ENCODE measurements around the gene CDX1.

Gene CDX1

DNA sequence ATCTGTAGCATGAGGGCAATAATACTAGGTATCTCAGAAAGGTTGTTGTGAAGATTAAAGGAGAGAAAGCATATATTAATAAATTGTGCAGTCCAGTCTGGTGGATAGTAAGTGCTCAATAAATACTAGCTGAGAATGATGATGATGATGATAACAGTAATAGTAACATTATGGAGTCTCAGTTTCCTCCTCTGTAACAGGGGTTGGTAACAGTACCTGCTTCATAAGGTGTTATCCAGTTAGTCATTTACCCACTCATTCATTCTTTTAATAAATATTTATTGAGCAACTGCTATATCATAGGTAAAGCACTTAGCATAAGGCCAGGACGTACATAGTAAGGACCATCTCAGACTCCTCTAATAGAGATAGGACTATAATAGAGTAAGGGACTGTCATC is 30.9 kb downstream of the CDX1 start:
- no peak overlapping the region for H2BK120ac ChIP-seq (ENCODE audit: low read depth, low read length)
- H3K27ac ChIP-seq (ENCODE audit: low read depth, low read length), result no peak overlapping the region
- DNase-seq, result no peak
- H3K36me3 ChIP-seq (ENCODE audit: control insufficient read depth, insufficient read depth, low read length), result no peaks in the 10 kb centered on the region
- H3K56ac ChIP-seq (ENCODE audit: low read length), result no peak overlapping the region
- H3K4me3 ChIP-seq (ENCODE audit: low read length), result no peak overlapping the region
- H3K9ac ChIP-seq (ENCODE audit: low read length), result no peak overlapping the region
- no peaks in the 10 kb centered on the region for H3K79me2 ChIP-seq (ENCODE audit: control insufficient read depth, insufficient read depth, low read length)
- no peaks in the 10 kb centered on the region for H3K27me3 ChIP-seq (ENCODE audit: insufficient read depth, low read length, poor library complexity)
- no peak overlapping the region for H2BK15ac ChIP-seq (replicated peaks; ENCODE audit: low read depth)
- no peak overlapping the region for H4K8ac ChIP-seq (ENCODE audit: low read depth, low read length)
- no peak overlapping the region for H3K4me2 ChIP-seq (ENCODE audit: low read length)
- no peaks in the 10 kb centered on the region for H3K4me1 ChIP-seq (ENCODE audit: control insufficient read depth, low read depth, low read length)
- H3K4ac ChIP-seq (ENCODE audit: low read depth, low read length), result no peak overlapping the region
- H3K18ac ChIP-seq (ENCODE audit: low read length), result no peak overlapping the region
- H2BK5ac ChIP-seq (ENCODE audit: low read length), result no peak overlapping the region
- no peak overlapping the region for H4K5ac ChIP-seq (ENCODE audit: low read length)
- no peaks in the 10 kb centered on the region for H3K79me1 ChIP-seq (ENCODE audit: low read length)
- no peak overlapping the region for H2AK5ac ChIP-seq (ENCODE audit: low read length)
- no CpG with 5 or more reads among the region's 1 CpG for WGBS (ENCODE audit: extremely low coverage, insufficient coverage, low lambda C conversion rate)
- no peak overlapping the region for H3K23ac ChIP-seq (ENCODE audit: low read length)

- no peak overlapping the region for H2BK5ac ChIP-seq (ENCODE audit: low read length)
- DNase-seq, result no peak
- H3K56ac ChIP-seq (ENCODE audit: low read length), result no peak overlapping the region
- H3K27me3 ChIP-seq (ENCODE audit: insufficient read depth, low read length, poor library complexity), result no peaks in the 10 kb centered on the region
- H3K4ac ChIP-seq (ENCODE audit: low read depth, low read length), result no peak overlapping the region
- no peak overlapping the region for H3K9ac ChIP-seq (ENCODE audit: low read length)
- no CpG with 5 or more reads among the region's 10 CpGs for WGBS (ENCODE audit: extremely low coverage, insufficient coverage, low lambda C conversion rate)
- H3K79me1 ChIP-seq (ENCODE audit: low read length), result no peaks in the 10 kb centered on the region
- no peak overlapping the region for H2BK15ac ChIP-seq (replicated peaks; ENCODE audit: low read depth)
- no peak overlapping the region for H4K8ac ChIP-seq (ENCODE audit: low read depth, low read length)
- H2AK5ac ChIP-seq (ENCODE audit: low read length), result no peak overlapping the region
- no peak overlapping the region for H2BK120ac ChIP-seq (ENCODE audit: low read depth, low read length)
- H3K18ac ChIP-seq (ENCODE audit: low read length), result no peak overlapping the region
- no peak overlapping the region for H3K4me2 ChIP-seq (ENCODE audit: low read length)
- no peaks in the 10 kb centered on the region for H3K79me2 ChIP-seq (ENCODE audit: control insufficient read depth, insufficient read depth, low read length)
- H3K23ac ChIP-seq (ENCODE audit: low read length), result no peak overlapping the region
- no peak overlapping the region for H3K4me3 ChIP-seq (ENCODE audit: low read length)
- no peaks in the 10 kb centered on the region for H3K4me1 ChIP-seq (ENCODE audit: control insufficient read depth, low read depth, low read length)
- no peak overlapping the region for H3K27ac ChIP-seq (ENCODE audit: low read depth, low read length)
- no peaks in the 10 kb centered on the region for H3K36me3 ChIP-seq (ENCODE audit: control insufficient read depth, insufficient read depth, low read length)
- no peak overlapping the region for H4K5ac ChIP-seq (ENCODE audit: low read length)
Measured at GRCh38 chr5:150202501-150202900, 35.9 kb downstream of the CDX1 start.

GRCh38 chr5:150203832-150204589 is 37.4 kb downstream of the CDX1 start:
- Histone ChIP-seq H2BK5ac (ENCODE audit: low read length) (no peak overlapping the region), H3K4me2 (ENCODE audit: low read length) (no peak overlapping the region), H3K27me3 (ENCODE audit: insufficient read depth, low read length, poor library complexity) (no peaks in the 10 kb centered on the region), H3K9ac (ENCODE audit: low read length) (no peak overlapping the region), H4K8ac (ENCODE audit: low read depth, low read length) (no peak overlapping the region), H3K4me3 (ENCODE audit: low read length) (no peak overlapping the region), H2AK5ac (ENCODE audit: low read length) (no peak overlapping the region), H4K5ac (ENCODE audit: low read length) (no peak overlapping the region), H3K27ac (ENCODE audit: low read depth, low read length) (no peak overlapping the region), H3K36me3 (ENCODE audit: control insufficient read depth, insufficient read depth, low read length) (no peaks in the 10 kb centered on the region), H3K79me1 (ENCODE audit: low read length) (no peaks in the 10 kb centered on the region), H3K18ac (ENCODE audit: low read length) (no peak overlapping the region), H3K79me2 (ENCODE audit: control insufficient read depth, insufficient read depth, low read length) (no peaks in the 10 kb centered on the region), H3K4ac (ENCODE audit: low read depth, low read length) (no peak overlapping the region), H3K56ac (ENCODE audit: low read length) (no peak overlapping the region), H3K23ac (ENCODE audit: low read length) (no peak overlapping the region), H3K4me1 (ENCODE audit: control insufficient read depth, low read depth, low read length) (no peaks in the 10 kb centered on the region), H2BK15ac (replicated peaks; ENCODE audit: low read depth) (no peak overlapping the region), H2BK120ac (ENCODE audit: low read depth, low read length) (no peak overlapping the region)
- no CpG with 5 or more reads among the region's 12 CpGs for WGBS (ENCODE audit: extremely low coverage, insufficient coverage, low lambda C conversion rate)
- no peak for DNase-seq

DNA sequence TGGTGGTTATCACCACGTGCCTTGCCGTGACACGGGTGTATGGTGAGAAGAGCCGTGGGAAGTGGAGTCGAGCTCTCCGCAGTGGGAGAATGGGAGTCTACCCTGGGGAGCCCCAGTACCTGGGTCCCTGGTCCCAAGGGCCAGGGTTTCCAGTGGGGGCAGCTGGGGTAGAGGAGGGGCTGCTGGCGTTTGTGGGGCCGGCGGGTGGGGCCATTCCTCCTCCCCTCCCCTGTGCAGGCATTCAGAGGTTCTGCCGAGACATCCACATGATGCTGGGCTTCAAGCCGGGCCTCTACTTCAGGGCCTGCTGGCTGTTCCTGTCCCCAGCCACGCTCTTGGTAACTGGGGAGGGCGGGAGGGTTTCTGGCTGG is 38.0 kb downstream of the CDX1 start:
- no peak overlapping the region for H3K4me2 ChIP-seq (ENCODE audit: low read length)
- H2BK120ac ChIP-seq (ENCODE audit: low read depth, low read length), result no peak overlapping the region
- no CpG with 5 or more reads among the region's 13 CpGs for WGBS (ENCODE audit: extremely low coverage, insufficient coverage, low lambda C conversion rate)
- H2BK5ac ChIP-seq (ENCODE audit: low read length), result no peak overlapping the region
- DNase-seq, result no peak
- H3K4ac ChIP-seq (ENCODE audit: low read depth, low read length), result no peak overlapping the region
- no peak overlapping the region for H3K9ac ChIP-seq (ENCODE audit: low read length)
- no peak overlapping the region for H3K18ac ChIP-seq (ENCODE audit: low read length)
- H3K79me1 ChIP-seq (ENCODE audit: low read length), result no peaks in the 10 kb centered on the region
- H4K8ac ChIP-seq (ENCODE audit: low read depth, low read length), result no peak overlapping the region
- H3K56ac ChIP-seq (ENCODE audit: low read length), result no peak overlapping the region
- H4K5ac ChIP-seq (ENCODE audit: low read length), result no peak overlapping the region
- H3K36me3 ChIP-seq (ENCODE audit: control insufficient read depth, insufficient read depth, low read length), result no peaks in the 10 kb centered on the region
- H3K27ac ChIP-seq (ENCODE audit: low read depth, low read length), result no peak overlapping the region
- no peak overlapping the region for H3K23ac ChIP-seq (ENCODE audit: low read length)
- H3K79me2 ChIP-seq (ENCODE audit: control insufficient read depth, insufficient read depth, low read length), result no peaks in the 10 kb centered on the region
- no peaks in the 10 kb centered on the region for H3K27me3 ChIP-seq (ENCODE audit: insufficient read depth, low read length, poor library complexity)
- no peak overlapping the region for H2BK15ac ChIP-seq (replicated peaks; ENCODE audit: low read depth)
- H3K4me1 ChIP-seq (ENCODE audit: control insufficient read depth, low read depth, low read length), result no peaks in the 10 kb centered on the region
- H2AK5ac ChIP-seq (ENCODE audit: low read length), result no peak overlapping the region
- no peak overlapping the region for H3K4me3 ChIP-seq (ENCODE audit: low read length)

DNA sequence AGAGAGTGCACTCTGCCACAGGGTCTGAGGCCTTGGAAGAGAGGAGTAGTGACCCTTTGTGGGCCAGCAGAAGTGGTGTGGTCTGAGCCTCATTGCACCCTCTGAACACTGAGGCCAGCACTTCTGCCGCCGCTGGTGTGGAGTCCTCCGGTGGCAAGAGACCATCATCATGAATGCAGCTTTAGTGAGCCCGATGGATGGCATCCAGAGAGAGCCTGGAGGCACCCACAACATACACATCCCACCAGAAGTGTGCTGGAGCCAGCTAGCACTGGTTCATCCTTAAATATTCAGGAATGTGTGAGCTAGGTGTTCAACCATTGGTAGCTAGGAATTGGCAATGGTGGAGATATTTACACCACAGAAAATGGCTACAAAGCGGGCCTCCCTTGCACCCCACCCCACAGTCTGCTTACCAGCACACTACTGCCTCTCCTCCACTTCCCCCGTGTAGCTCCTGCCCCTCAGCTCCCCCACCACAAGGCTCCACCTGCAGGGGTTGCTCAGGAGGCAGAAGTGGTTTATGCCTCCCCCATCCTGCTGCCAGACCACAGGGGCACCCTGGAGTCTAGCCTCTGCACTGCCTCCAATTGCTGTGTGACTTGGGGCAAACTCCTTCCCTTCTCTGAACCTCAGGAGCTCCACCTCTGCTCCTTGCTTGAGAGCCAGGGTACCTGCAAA is 39.7 kb downstream of the CDX1 start:
- H3K4ac ChIP-seq (ENCODE audit: low read depth, low read length), result no peak overlapping the region
- H3K79me1 ChIP-seq (ENCODE audit: low read length), result no peaks in the 10 kb centered on the region
- H4K5ac ChIP-seq (ENCODE audit: low read length), result no peak overlapping the region
- H3K4me3 ChIP-seq (ENCODE audit: low read length), result no peak overlapping the region
- WGBS (ENCODE audit: extremely low coverage, insufficient coverage, low lambda C conversion rate), result no CpG with 5 or more reads among the region's 6 CpGs
- no peak overlapping the region for H3K4me2 ChIP-seq (ENCODE audit: low read length)
- no peak overlapping the region for H3K18ac ChIP-seq (ENCODE audit: low read length)
- no peak overlapping the region for H3K27ac ChIP-seq (ENCODE audit: low read depth, low read length)
- H2BK15ac ChIP-seq (replicated peaks; ENCODE audit: low read depth), result no peak overlapping the region
- no peak overlapping the region for H2BK120ac ChIP-seq (ENCODE audit: low read depth, low read length)
- no peak overlapping the region for H3K56ac ChIP-seq (ENCODE audit: low read length)
- peak; percentile 22 for DNase-seq
- peaks cover 2% of the 10 kb centered on the region for H3K4me1 ChIP-seq (ENCODE audit: control insufficient read depth, low read depth, low read length)
- no peak overlapping the region for H2BK5ac ChIP-seq (ENCODE audit: low read length)
- no peaks in the 10 kb centered on the region for H3K79me2 ChIP-seq (ENCODE audit: control insufficient read depth, insufficient read depth, low read length)
- H3K27me3 ChIP-seq (ENCODE audit: insufficient read depth, low read length, poor library complexity), result no peaks in the 10 kb centered on the region
- H3K9ac ChIP-seq (ENCODE audit: low read length), result no peak overlapping the region
- no peaks in the 10 kb centered on the region for H3K36me3 ChIP-seq (ENCODE audit: control insufficient read depth, insufficient read depth, low read length)
- H3K23ac ChIP-seq (ENCODE audit: low read length), result no peak overlapping the region
- no peak overlapping the region for H2AK5ac ChIP-seq (ENCODE audit: low read length)
- H4K8ac ChIP-seq (ENCODE audit: low read depth, low read length), result no peak overlapping the region

- no peaks in the 10 kb centered on the region for H3K79me2 ChIP-seq (ENCODE audit: control insufficient read depth, insufficient read depth, low read length)
- no CpG with 5 or more reads among the region's 6 CpGs for WGBS (ENCODE audit: extremely low coverage, insufficient coverage, low lambda C conversion rate)
- no peak overlapping the region for H2BK120ac ChIP-seq (ENCODE audit: low read depth, low read length)
- no peak overlapping the region for H3K9ac ChIP-seq (ENCODE audit: low read length)
- H3K36me3 ChIP-seq (ENCODE audit: control insufficient read depth, insufficient read depth, low read length), result no peaks in the 10 kb centered on the region
- no peak overlapping the region for H2BK5ac ChIP-seq (ENCODE audit: low read length)
- no peak overlapping the region for H3K56ac ChIP-seq (ENCODE audit: low read length)
- H3K4me1 ChIP-seq (ENCODE audit: control insufficient read depth, low read depth, low read length), result peaks cover 4% of the 10 kb centered on the region
- H3K27ac ChIP-seq (ENCODE audit: low read depth, low read length), result no peak overlapping the region
- H3K27me3 ChIP-seq (ENCODE audit: insufficient read depth, low read length, poor library complexity), result no peaks in the 10 kb centered on the region
- no peak overlapping the region for H3K18ac ChIP-seq (ENCODE audit: low read length)
- no peak overlapping the region for H3K4ac ChIP-seq (ENCODE audit: low read depth, low read length)
- H2AK5ac ChIP-seq (ENCODE audit: low read length), result no peak overlapping the region
- no peak overlapping the region for H4K5ac ChIP-seq (ENCODE audit: low read length)
- H3K4me2 ChIP-seq (ENCODE audit: low read length), result no peak overlapping the region
- H2BK15ac ChIP-seq (replicated peaks; ENCODE audit: low read depth), result no peak overlapping the region
- H3K4me3 ChIP-seq (ENCODE audit: low read length), result no peak overlapping the region
- H3K79me1 ChIP-seq (ENCODE audit: low read length), result no peaks in the 10 kb centered on the region
- H4K8ac ChIP-seq (ENCODE audit: low read depth, low read length), result no peak overlapping the region
- no peak for DNase-seq
- no peak overlapping the region for H3K23ac ChIP-seq (ENCODE audit: low read length)
Measured at GRCh38 chr5:150206779-150207115, 40.2 kb downstream of the CDX1 start.
